Peyer's patch (tissue), 4 donors: Measurements from ENCODE around the gene PIKFYVE. TPM values are rescaled to one million over a fixed set of nuclear protein-coding genes. Genes with fewer than 3 reads are reported as not detected.
"Not testable (repeated sequence)": the region's sequence is repeated elsewhere in the genome, so short reads cannot be mapped to it uniquely, and the experiment has no call there.

Source experiments
- DNase-seq, 3 donors: peaks; one replicate each; pipeline ENCODE4 v3.0.0-alpha.2; 2017 to 2019
- H3K27ac ChIP-seq, 4 donors: fragments of 200-600 bp; sonication (generic); one replicate each; pipeline ENCODE4 v1.5.1; 2016 to 2019
- H3K27me3 ChIP-seq, 2 donors: fragments of 200-600 bp; sonication (generic); one replicate each; pipeline ENCODE4 v1.5.1; 2019
- H3K36me3 ChIP-seq, 3 donors: fragments of 200-600 bp; sonication (generic); one replicate each; pipeline ENCODE4 v1.5.1; 2016 to 2019
- H3K4me1 ChIP-seq, 4 donors: fragments of 200-600 bp; sonication (generic); one replicate each; pipeline ENCODE4 v1.5.1; 2016 to 2019
- H3K4me3 ChIP-seq, 4 donors: fragments of 200-600 bp; sonication (generic); 1 replicate in 3 of 4; 2 replicates in 1 of 4; pipeline ENCODE4 v1.5.1; 2016 to 2019; ENCODE audit warnings: mild to moderate bottlenecking in 1 of 4
- H3K9me3 ChIP-seq, 4 donors: fragments of 200-600 bp; sonication (generic); one replicate each; pipeline ENCODE4 v1.5.1; 2016 to 2019; ENCODE audit warnings: mild to moderate bottlenecking in 1 of 4
- POLR2A ChIP-seq, 2 donors: fragments of 450-650 bp; IDR thresholded peaks; one replicate each; pipeline ENCODE4 v1.5.1; 2017; ENCODE audit warnings: antibody characterized with exemption in 2 of 2, mild to moderate bottlenecking in 2 of 2, moderate library complexity in 2 of 2
- total RNA-seq, 4 donors: library from RNA; depleted of rRNA; stranded (reverse); fragments of >200 nt; gene quantifications; one replicate each; pipeline ENCODE4 v1.1.0, GENCODE V29; 2016
- TF ChIP-seq, protein P1 (sequence below), 6 experiments: fragments of 450-650 bp in 4 of 6; fragments of 200-600 bp in 2 of 6; sonication (generic) in 1 of 6; IDR thresholded peaks; one replicate each; pipeline ENCODE4 v1.5.1; 2017 to 2019; ENCODE audit warnings: antibody characterized with exemption in 6 of 6, mild to moderate bottlenecking in 3 of 6, moderate library complexity in 1 of 6

The PIKFYVE gene
- total RNA-seq, 4 donors from 2014 or later = 24.2 to 75.1 (median 44.3) TPM

DNA sequence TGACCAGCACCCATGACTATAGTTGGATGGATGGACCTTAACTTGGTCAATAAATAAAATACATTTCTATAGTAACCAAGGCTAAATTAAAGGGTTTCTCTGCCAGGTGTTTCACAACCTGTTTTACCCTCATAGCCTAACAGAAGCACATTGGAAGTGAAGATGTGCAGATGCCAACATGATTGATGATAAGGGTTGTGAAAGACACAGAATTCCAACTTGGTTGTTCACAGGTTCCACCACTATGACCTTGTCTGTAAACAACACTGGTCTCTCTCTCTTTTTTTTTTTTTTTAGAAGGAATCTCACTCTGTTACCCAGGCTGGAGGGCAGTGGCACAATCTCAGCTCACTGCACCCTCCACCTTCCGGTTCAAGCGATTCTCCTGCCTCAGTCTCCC lies 103.0 kb downstream of the PIKFYVE start:
- no peaks in the 10 kb centered on the region for H3K9me3 ChIP-seq
- no peak for DNase-seq
- H3K36me3 ChIP-seq = no peaks in the 10 kb centered on the region
- no peak overlapping the region for H3K27ac ChIP-seq
- TF ChIP-seq, protein P1, sequence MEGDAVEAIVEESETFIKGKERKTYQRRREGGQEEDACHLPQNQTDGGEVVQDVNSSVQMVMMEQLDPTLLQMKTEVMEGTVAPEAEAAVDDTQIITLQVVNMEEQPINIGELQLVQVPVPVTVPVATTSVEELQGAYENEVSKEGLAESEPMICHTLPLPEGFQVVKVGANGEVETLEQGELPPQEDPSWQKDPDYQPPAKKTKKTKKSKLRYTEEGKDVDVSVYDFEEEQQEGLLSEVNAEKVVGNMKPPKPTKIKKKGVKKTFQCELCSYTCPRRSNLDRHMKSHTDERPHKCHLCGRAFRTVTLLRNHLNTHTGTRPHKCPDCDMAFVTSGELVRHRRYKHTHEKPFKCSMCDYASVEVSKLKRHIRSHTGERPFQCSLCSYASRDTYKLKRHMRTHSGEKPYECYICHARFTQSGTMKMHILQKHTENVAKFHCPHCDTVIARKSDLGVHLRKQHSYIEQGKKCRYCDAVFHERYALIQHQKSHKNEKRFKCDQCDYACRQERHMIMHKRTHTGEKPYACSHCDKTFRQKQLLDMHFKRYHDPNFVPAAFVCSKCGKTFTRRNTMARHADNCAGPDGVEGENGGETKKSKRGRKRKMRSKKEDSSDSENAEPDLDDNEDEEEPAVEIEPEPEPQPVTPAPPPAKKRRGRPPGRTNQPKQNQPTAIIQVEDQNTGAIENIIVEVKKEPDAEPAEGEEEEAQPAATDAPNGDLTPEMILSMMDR (IDR thresholded peaks at IDR 0.05) = no peak
- TF ChIP-seq POLR2A (IDR thresholded peaks at IDR 0.05) = no peak
- H3K27me3 ChIP-seq = no peaks in the 10 kb centered on the region
- H3K4me3 ChIP-seq = no peak overlapping the region
- no peaks in the 10 kb centered on the region for H3K4me1 ChIP-seq

DNA sequence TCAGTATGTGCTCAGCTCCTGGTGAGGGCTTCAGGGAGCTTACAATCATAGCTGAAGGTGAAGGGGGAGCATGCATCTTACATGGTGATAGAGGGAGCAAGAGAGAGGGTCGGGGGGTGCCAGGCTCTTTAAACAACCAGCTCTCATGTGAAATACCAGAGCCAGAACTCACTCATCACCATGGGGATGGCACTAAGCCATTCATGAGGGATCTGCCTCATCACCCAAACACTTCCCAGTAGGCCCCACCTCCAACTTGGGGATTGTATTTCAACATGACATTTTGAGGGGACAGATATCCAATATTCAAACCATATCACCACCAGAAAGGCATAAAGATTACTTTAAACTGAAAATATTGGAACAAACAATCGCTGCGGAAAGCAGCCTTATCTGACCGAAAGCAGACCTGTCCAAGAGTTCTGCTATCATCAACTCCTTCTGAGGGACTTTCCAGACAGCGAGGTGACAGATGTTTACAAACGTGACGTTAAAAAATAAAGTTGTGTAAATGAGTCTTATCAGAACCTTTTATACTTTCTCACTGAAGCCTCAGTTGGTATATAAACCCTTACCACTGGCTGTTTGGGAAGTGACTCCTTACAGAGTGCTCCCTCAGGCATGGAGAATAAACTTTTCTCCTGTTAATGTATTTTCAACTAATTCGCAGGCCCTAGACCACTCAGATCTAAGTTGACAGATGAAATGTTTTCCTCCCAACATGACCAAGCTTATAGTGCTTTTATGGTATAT lies 105.0 kb downstream of the PIKFYVE start:
- Histone ChIP-seq H3K4me3 (no peak overlapping the region), H3K4me1 (no peaks in the 10 kb centered on the region), H3K27ac (no peak overlapping the region), H3K9me3 (no peaks in the 10 kb centered on the region), H3K27me3 (no peaks in the 10 kb centered on the region), H3K36me3 (no peaks in the 10 kb centered on the region)
- no peak for DNase-seq
- TF ChIP-seq POLR2A (IDR thresholded peaks at IDR 0.05) = no peak
- TF ChIP-seq, protein P1 (IDR thresholded peaks at IDR 0.05) = no peak

DNA sequence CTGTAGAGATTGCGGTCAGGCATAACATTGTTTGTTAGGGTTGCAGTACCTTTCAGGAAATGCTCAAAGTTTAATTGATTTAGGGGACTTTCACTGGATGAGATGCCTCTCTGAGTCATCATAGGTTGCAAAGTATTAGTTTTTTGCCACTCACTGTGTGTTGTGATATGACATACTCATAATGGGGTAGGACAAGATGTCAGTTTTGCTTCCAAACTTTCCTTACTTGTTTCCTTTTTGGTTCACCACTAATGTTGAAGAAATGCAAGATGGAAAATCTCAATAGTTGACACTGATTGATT lies 105.5 kb downstream of the PIKFYVE start:
- Histone ChIP-seq H3K4me1 (no peaks in the 10 kb centered on the region), H3K27ac (no peak overlapping the region), H3K36me3 (no peaks in the 10 kb centered on the region), H3K27me3 (no peaks in the 10 kb centered on the region), H3K4me3 (no peak overlapping the region), H3K9me3 (no peaks in the 10 kb centered on the region)
- TF ChIP-seq, protein P1 (IDR thresholded peaks at IDR 0.05) = no peak
- TF ChIP-seq POLR2A (IDR thresholded peaks at IDR 0.05) = no peak
- DNase-seq = no peak

DNA sequence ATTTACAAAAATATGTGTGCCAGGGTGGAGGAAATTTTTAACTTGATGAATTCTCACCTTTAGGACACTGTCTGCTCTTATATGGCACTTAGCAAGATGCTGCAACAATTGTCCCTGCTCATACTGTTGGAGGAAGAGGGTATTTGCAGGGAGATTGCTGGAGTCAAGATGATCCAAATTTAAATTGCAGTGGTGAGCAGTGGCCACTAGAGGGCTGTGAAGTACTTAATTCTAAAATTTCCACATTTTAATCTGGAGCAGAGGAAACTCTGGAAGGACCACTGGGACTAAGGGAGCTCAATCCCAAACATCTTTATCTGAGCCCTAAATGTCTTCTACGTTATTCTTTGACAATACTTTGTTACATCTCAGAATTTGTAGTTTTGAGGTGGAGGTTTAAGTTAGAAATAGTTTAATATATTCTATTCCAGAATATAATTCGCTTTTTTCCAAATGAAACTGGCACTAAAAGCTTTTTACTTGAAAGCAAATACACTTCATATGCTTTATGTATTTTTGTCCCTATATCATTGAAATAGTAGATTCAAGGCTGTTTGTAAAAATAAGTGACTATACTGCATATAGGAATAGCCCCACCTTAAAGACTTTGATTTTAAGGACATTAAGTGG lies 107.5 kb downstream of the PIKFYVE start:
- Histone ChIP-seq H3K36me3 (no peaks in the 10 kb centered on the region), H3K4me1 (no peaks in the 10 kb centered on the region), H3K9me3 (no peaks in the 10 kb centered on the region), H3K4me3 (no peak overlapping the region), H3K27ac (no peak overlapping the region), H3K27me3 (no peaks in the 10 kb centered on the region)
- no peak for TF ChIP-seq POLR2A (IDR thresholded peaks at IDR 0.05)
- TF ChIP-seq, protein P1 (IDR thresholded peaks at IDR 0.05) = peak; percentile 50 to 82 (median 68)
- DNase-seq = peak in 1 of 3 donors; percentile 78

DNA sequence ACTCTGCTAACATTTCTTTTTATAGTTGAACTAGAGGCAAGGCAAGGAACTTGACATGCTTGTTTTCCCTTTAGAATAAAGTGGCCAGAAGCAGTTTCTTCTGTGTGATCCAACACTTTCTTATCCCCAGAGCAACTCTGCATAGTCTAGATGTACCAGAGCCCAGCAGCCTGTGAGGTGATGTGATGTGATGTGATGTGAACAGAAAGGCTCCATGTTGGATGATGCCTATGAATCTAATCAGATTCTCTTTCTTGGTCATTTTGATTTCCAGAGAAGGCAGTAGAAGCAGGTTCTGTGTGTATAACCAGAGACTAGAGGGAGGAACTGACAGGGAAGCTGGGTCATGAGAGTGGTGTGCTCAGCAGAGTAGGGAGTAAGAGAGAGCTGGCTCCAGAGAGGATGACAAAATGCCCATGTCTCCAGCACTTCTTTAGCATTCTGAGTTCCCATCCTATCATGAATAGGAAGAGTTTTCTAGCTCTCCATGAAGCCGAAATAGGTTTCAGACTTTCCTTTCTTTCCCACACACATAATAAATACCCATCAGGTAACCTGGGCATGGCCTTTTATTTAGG lies 109.5 kb downstream of the PIKFYVE start:
- Histone ChIP-seq H3K27ac (no peak overlapping the region), H3K27me3 (no peaks in the 10 kb centered on the region), H3K36me3 (no peaks in the 10 kb centered on the region), H3K4me1 (no peaks in the 10 kb centered on the region), H3K9me3 (no peaks in the 10 kb centered on the region), H3K4me3 (no peak overlapping the region)
- TF ChIP-seq, protein P1 (IDR thresholded peaks at IDR 0.05) = no peak
- no peak for TF ChIP-seq POLR2A (IDR thresholded peaks at IDR 0.05)
- no peak for DNase-seq

DNA sequence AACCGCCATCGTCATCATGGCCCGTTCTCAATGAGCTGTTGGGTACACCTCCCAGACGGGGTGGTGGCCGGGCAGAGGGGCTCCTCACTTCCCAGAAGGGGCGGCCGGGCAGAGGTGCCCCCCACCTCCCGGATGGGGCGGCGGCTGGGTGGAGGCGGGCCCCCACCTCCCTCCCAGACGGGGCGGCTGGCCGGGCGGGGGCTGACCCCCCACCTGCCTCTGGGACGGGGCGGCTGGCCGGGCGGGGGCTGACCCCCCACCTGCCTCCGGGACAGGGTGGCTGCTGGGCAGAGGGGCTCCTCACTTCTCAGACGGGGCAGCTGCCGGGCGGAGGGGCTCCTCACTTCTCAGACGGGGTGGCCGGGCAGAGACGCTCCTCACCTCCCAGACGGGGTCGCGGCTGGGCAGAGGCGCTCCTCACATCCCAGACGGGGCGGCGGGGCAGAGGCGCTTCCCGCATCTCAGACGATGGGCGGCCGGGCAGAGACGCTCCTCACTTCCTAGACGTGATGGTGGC lies 111.3 kb downstream of the PIKFYVE start:
- H3K9me3 ChIP-seq, H3K27ac ChIP-seq, DNase-seq, H3K36me3 ChIP-seq, H3K4me1 ChIP-seq, H3K4me3 ChIP-seq, H3K27me3 ChIP-seq: not testable (repeated sequence)
